ENCODE results near the gene PAQR5.
A peak's percentile ranks its signal among the peaks of the same experiment; 100 is the strongest.
"Not testable (repeated sequence)": the region's sequence is repeated elsewhere in the genome, so short reads cannot be mapped to it uniquely, and the experiment has no call there.

Gene PAQR5, protein sequence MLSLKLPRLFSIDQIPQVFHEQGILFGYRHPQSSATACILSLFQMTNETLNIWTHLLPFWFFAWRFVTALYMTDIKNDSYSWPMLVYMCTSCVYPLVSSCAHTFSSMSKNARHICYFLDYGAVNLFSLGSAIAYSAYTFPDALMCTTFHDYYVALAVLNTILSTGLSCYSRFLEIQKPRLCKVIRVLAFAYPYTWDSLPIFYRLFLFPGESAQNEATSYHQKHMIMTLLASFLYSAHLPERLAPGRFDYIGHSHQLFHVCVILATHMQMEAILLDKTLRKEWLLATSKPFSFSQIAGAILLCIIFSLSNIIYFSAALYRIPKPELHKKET

DNA sequence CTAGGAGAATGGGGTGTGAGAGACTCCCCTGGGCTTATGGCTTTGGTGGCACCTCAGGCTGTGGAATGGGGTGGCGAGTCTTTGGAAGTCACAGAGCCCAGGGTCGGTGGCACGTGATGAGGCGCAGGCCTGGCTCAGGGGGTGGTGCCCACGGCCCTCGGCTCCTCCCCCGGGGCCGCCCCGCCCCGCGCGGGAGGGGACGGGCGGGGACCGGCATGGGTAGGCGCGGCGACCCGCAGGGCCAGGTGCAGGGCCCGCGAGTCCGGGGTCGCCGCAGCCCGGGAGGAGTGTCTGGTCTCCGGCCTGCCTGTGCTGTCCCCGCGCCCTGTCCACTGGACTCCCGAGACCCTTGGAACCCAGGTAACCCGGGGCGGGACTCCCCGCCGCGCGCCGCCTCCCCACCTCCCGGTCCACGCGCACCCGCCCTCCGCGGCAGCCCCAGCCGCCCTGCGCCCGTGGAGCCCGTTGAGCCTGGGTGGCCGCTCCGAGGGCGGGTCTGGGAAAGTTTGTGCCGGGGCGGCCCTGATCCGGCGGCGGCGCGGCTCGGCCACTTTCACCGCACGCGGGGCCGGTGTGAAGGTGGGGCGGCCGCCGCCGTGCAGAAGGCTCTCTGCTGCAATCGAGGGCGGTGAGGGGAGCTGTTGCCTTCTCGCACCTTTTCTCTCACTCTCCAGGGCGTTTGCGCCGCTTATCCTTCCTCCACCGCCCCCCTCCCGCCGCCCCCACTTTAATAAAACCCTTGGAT is at the start of gene PAQR5:
TSS of gene PAQR5 (plus strand) at position 216 of the 745 bp plus-strand sequence. CDS start 61,169 bp downstream, outside the sequence.
- DNase-seq, result peak; percentile 59

DNA sequence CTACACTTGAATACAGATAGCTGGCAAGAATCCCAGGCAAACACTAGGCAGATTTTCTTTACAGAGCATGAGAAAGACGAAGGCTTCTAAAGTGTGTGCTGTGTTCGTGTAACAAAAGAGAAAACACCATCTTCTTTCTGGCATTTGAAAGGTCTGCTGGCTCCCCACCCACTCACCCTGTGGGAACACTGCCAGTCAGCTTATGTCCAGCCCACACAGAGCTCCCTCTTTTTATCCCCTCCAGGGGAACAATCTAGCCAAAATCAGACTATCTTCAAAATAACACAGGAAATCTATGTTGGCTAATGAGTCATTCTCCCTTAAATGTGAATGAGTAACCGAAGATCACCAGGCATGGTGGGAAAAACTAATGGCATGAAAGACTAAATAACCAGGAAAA is 45.6 kb upstream of the PAQR5 start:
- DNase-seq, result no peak

DNA sequence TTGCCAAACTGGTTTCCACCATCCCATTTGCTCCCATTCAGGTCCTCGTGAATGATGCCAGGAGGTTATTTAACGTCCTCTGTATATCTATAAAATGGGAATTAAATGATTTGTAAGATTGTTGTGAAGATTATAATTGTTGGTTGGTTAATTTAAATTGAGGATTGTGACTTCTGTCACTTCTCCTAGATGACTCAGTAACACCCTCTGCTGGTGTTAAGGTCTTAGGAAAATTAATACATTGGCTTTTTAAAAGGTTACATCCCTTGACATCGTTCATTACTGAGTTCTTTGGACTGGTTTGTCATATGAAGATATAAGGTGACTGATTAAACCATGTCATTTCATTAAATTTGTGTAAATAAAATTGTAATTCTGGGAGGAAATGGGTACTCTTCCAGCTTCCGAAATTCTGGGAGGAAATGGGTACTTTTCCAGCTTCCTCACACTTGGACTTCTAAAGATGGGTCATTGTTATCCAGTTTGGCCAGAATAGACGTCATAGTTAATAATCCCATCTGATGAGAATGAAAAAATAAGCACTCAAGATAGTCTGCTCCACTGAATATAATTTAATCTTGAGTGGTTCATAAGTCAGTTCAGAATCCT is 33.3 kb upstream of the PAQR5 start:
- no peak for DNase-seq

DNA sequence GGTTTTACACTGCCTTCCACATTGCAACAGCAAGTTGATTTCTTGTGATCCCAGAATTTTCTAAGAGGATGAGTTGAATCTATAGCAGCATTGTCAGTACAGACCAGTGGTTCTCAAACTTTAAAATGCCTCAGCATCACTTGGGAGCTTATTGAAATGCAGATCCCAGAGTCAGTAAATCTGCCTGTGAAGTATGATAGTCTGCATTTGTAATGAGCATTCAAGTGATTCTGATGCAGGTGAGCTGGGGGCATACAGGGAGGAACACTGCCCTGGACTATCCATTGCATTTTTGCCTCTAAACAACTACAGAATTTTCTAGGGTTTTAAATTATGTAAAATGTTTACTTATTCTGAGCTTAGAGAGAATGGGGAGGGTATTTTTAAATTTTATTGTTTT is 27.5 kb upstream of the PAQR5 start:
- DNase-seq, result no peak

DNA sequence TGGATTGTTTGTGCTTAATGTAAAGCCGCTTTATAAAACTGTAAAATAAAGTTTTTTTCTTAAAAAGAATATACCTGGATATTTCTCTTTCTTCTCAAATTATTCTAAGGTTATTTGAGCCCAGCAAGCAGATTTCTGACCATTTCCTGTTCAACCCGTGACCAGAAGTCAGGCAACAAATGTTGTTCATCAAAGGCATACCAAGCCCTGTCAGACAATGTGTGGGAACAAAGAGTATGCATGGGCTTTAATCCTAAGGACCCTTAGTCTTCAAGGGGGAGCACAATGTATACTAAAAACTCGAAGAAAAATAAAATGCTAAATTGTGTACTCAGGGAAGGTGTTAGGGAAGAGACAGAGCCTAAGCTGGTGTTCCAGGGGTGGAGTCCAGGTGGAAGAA is 26.6 kb upstream of the PAQR5 start:
- no peak for DNase-seq

DNA sequence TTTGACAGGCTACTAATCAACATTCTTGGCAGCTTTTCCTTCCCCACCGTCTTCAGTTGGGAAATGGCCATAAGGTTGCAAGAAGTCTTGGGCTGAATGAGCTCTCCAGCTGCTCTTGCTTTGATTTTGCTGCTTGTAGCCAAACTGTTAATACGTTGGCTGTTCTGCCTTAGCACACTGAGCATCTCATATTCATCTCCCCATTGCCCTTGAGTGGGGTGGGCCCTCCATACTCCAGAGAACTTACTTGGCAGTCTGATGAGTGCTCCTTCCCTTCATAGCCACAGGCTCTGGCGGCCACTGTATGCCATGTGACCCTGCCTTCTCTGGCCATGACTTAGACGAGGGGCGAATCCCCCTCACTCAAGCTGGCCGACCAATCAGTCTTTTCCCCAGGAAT is 25.8 kb upstream of the PAQR5 start:
- DNase-seq, result no peak

DNA sequence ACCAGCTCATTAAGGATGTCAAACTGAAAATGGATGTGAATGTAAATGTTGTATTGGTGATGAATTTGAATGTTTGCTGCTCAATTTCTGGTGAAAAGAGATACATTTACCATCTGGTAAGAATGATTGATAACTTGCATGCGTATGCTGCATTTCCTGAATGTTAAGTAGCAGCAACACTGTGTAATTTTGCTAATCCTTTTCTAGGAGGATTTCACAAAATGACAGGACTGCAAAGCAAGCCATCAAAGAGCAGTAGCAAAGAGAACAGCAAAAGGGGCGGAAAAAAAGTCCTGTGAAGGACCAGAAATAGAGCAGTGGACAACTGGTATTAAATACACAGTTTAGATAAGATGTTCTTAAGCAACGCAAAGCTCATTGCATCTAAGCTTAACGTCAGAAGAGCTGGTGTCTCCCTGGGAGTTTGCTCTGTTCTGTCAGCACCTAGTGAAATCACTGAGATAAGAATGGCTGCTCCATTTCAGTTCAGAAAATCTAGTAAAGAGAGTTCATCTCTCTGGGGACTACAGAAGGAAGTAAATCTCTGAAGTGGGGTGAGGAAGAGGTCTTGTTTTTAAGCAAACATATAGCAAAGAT is 23.5 kb upstream of the PAQR5 start:
- no peak for DNase-seq

DNA sequence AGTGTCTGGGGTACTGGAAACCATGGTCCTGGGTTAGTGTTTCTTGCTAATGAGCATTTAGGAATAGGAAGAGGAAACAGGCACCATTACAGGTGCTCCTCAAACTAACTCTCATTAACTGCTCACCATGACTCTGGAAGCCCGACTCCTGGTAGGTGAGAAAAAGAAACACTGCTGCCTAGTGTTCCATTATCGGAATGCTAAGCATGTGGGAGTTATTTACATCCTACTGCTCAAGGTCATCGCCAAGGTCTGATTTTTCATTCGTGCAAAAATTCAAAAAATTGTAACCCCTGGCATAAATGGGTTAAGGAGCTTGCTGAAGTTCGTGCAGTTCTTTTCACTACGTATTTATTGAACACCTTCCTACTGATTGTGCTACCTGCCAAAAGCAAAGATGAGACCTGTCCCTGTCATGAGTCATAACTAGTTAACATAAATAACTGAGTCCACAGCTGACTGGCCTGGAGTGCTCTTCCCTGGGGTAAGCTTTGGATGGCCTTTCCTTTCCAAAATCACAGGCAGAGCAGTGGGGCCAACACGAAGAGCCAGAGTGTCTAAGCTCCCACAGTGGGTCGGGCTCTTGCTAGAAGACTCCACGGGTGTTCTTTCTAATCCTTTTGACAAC is 22.7 kb upstream of the PAQR5 start:
- DNase-seq, result no peak

DNA sequence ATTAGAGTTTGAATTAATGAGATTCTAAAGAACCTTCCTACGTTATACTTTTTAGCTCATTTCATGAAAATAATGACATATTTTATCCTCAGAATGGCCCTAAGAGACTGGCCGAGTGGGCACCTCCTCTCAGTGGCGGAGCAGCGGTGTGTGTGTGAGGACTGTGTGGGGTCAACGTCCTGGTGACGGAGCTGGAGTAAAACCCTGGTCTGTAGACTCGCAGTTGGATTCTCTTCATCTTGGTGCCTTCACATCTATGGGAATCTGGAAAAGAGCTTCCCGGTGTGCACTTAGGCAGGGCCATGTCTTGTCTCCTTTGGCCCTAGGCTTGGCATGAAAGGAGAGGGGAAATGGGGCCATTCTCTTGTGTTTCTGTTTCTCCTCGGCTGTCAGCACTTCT is 21.4 kb upstream of the PAQR5 start:
- DNase-seq, result no peak

DNA sequence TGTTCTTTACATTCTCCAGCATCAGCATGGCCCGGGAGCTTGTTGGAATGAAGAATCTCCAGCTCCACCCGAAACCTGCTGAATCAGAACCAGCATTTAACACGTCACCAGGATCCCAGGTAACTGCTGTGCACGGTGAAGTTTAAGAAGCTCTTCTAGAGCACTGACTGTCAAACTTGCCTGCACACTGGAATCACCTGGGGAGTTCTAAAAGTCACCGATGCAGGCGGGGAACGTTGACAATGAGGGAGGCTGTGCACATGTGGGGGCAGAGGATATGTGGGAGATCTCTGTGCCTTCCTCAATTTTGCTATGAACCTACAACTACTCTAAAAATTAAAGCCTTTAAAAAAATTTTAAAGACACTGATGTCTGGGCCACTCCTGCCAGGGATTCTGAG is 19.1 kb upstream of the PAQR5 start:
- DNase-seq, result no peak

DNA sequence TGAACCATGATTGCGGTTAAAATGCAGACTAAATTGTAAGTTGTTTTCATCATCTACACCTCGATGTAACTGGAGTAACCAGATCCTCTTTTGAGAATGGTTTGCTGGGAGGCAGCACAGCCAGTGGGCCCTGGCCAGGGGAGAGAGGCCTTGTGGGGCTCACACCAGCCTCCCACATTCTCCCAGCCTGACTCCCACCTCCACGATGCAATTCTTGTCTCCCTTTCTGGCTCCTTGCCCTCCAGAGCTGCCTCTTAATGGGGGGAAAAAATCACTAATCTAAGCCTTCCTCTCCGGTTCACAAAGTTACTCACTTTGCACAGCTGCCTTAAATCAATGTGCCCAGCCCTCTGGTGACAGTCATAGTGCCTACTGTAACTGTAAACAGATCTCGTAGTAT is 17.9 kb upstream of the PAQR5 start:
- DNase-seq, result no peak

DNA sequence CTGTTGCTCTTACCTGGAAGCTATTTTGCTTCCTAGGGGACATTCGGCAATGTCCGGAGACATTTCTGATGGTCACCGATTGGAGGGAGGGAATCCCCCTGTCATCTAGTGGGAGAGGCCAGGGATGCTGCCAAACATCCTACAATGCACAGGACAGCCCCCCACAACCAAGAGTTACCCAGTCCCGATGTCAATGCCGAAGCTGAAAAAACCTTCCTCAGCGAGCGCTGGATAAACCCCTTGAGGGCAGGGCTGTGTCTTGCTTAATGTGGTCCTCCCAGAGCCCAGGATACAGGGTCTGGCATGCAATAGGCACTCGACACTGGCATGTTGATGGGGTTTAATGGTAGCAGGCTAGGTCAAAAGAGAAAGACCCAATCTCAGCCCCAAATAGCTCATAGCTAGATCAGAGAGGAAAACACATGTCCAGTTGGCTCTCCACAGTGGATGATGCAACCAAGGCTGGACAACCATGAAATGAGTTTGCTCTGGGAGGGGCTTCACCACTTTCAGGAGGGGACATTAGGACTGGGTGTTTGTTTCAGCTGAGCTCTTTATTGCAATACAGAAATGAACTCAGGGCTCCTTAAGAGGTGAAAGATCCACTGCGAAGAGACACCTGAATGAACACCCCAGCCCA is 16.5 kb upstream of the PAQR5 start:
- DNase-seq, result no peak

DNA sequence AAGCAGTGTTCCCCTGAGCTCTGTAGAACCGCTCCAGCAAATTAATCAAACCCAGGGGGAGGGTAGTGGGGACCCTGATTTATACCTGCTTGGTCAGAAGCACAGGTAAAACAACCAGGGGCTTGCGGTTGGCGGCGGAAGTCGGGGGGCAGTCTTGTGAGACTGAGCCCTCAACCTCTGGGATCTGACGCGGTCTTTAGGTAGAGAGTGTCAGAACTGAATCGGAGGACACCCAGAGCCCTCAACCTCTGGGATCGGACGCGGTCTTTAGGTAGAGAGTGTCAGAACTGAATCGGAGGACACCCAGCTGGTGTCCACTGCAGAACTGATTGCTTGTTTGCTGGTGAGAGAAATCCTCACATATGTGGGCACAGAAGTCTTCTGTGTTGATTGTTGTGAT is 12.9 kb upstream of the PAQR5 start:
- DNase-seq, result no peak

DNA sequence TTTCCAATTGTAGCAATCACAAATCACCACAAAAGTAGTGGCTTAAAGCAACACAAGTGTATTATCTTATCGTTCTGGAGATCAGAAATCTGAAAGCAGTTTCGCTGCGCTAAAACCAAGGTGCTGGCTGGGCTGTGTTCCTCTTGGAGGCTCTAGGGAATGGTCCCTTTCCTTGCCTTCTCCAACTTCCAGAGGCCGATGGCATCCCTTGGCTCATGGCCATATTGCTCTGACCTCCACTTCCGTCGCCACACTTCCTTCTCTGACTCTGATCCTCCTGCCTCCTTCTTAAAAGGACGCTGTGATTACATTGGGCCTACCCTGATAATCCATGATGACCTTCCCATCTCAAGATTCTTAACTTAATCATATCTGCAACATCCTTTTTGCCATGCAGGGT is 10.7 kb upstream of the PAQR5 start:
- no peak for DNase-seq

DNA sequence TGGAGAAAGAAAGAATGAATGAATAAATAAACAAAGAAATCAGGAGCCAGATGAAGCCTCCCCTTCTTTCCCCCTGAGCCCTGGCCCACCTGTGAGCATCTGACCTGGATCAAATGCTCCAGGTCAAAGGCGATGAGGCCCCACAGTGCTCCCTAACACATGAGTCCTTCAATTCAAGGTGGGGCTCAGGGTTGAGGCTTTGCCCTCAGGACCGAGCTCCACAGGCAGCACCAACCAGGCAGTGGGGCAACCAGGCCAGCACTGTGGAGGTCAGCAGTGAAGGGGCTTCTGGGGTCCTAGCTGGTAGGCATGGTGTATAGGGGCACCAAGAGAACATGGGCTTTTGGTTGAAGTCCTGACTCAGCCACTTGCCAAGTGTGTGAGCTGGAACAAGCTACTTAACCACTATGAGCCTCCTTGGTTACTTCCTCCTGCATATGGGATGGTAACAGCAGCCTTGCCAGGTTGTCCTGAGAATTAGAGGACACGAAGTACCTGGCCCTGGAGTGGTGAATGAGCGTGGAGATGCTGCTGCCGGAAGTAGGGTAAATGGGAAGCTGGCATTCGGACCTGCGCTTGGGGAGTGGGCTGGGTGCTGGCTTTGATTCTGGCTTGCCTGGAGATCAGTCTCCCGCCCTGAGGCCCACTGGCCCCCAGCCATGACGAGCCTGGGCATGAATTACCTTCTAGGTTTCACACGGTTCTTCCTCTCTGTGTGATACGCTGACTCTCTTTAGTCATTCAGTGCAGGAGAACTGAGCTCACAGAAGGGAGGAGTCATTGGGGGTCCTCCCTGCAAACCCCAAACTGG is 10.0 kb upstream of the PAQR5 start:
- DNase-seq, result no peak

DNA sequence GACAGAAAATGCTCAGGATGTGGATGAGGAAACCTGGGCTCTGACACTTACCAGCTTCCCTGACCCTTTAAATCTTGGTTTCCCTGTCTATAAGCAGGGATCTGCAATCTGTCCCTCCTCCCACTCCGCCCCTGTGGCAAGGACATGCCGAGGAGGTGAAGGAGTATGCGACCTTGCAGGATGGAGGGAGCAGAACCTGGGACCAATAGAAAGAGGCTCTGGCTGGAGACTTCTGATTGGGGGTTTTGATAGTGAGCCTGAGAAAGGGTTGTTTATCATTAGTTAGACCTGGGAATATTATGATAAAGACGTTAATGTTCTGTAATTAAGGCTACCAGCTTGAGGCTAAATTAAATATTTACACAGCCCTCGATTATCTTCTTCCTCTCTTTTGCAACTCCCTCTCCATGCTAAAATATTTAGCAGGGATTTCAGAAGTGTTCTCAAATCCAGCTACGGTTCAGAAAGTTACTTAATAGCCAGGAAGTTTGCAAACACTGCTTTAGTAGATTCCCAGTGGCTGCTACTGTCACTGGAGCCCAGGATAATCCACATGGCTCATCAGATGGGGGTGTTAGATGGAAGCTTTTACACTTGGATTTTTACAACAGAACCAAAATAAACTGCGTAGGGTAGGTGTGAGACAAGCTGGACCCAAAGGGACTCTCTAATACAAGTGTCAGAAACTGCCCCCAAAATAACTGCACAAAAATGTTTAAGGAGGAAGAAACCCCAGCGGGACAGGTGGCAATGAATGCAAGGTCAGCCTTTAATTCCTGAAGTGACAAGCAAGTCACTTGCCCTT is 9.2 kb upstream of the PAQR5 start:
- DNase-seq, result no peak

DNA sequence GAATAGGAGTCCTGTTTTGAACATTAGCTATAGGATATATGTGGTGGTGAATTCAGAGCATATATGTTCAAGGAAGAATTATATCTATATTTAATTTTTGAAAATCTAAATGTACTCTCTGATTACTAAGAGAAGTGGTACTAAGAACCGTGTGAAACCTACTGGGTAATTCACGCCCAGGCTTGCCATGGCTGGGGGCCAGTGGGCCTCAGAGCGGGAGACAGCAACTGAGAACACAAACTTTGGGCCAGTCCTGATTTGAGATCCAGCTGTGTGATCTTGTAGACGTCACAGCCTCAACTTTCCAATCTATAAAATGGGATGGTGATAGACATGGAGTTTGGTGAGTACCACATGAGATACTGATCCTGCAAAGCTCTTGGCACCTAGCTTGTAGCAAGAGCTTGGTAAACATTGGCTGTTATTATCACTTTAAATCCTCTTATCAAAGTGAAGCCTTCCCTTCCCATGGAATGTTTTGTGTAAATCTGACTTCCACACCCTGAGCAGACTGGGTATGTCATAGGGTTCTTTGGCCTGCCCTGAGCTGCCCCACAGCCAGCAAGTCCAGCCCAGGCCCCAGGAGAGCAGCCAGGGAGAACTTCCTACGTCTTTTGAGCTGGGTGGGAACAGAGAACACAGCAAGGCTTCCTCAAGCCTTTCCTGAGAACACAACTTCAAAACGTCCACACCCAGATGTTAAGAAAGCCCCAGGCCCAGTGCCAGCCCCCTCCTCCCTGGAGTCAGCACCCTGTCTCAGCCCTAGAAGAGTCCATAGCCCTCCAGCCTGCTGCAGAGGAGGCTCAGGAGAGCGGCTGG is 8.2 kb upstream of the PAQR5 start:
- DNase-seq, result no peak

DNA sequence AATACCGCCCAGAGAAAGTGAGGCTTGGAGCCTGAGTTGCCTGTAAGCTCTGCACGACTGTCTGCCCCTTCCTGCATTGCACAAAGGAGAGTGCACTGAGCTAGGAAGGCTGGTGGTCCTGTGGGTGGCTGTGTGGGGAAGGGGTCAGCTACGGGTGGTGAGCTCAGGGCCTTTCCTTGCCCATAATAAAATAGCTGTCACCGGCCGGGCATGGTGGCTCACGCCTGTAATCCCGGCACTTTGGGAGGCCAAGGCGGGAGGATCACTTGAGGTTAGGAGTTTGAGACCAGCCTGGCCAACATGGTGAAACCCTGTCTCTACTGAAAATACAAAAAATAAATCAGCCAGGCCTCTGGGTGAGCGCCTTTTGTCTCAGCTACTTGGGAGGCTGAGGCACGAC is 7.1 kb upstream of the PAQR5 start:
- DNase-seq, result not testable (repeated sequence)

DNA sequence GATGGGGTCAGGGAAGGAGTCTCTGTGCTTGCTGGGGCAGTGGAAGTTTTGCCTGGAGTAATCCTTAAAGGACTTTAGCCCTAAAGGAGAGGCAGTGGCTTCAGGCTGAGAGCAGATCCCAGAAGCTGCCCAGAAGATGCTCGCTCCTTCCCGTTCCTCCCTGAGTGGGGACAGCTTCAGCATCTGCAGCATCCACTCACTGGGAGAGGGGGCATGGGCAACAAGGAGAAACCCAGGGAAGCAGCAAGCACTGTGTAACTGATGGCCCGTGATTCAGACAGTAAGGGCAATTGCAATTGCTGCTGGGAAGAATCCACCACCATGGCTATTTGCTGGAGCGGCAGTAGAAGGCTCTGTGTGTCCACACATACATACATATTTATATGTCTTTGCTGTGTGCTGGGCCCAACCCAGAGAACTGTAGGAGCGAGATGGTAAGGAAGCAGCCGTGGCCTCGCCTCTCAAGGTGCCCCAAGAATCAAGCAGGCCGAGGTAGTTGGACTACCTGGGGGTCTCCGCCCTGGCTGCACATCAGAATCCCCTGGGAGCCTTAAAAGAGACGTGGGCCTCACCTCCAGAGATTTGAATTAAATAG is 5.8 kb upstream of the PAQR5 start:
- DNase-seq, result no peak
